Stomach (tissue), 4 donors: ENCODE measurements around the gene RETREG3.

Source experiments
- EP300 ChIP-seq: sonication (generic); formaldehyde crosslinking; IDR thresholded peaks from one replicate; pipeline ENCODE4 v1.6.1; 2017; ENCODE audit warnings: antibody characterized with exemption
- POLR2A ChIP-seq, 4 donors: fragments of 450-650 bp; IDR thresholded peaks; one replicate each; pipeline ENCODE4 v1.6.1; 2016; ENCODE audit warnings: antibody characterized with exemption in 4 of 4, control low read depth in 2 of 4, mild to moderate bottlenecking in 1 of 4, moderate library complexity in 1 of 4
- POLR2AphosphoS5 ChIP-seq, 3 donors: sonication (generic); formaldehyde crosslinking; IDR thresholded peaks; one replicate each; pipeline ENCODE4 v1.6.1; 2016; ENCODE audit warnings: antibody characterized with exemption in 3 of 3
- TF ChIP-seq, protein P1 (sequence below), 7 experiments: fragments of 450-650 bp in 4 of 7; fragments of 200-600 bp in 3 of 7; sonication (generic) in 3 of 7; IDR thresholded peaks; one replicate each; pipeline ENCODE4 v1.5.1; 2016 to 2019; ENCODE audit warnings: antibody characterized with exemption in 7 of 7, control low read depth in 2 of 7, mild to moderate bottlenecking in 1 of 7

DNA sequence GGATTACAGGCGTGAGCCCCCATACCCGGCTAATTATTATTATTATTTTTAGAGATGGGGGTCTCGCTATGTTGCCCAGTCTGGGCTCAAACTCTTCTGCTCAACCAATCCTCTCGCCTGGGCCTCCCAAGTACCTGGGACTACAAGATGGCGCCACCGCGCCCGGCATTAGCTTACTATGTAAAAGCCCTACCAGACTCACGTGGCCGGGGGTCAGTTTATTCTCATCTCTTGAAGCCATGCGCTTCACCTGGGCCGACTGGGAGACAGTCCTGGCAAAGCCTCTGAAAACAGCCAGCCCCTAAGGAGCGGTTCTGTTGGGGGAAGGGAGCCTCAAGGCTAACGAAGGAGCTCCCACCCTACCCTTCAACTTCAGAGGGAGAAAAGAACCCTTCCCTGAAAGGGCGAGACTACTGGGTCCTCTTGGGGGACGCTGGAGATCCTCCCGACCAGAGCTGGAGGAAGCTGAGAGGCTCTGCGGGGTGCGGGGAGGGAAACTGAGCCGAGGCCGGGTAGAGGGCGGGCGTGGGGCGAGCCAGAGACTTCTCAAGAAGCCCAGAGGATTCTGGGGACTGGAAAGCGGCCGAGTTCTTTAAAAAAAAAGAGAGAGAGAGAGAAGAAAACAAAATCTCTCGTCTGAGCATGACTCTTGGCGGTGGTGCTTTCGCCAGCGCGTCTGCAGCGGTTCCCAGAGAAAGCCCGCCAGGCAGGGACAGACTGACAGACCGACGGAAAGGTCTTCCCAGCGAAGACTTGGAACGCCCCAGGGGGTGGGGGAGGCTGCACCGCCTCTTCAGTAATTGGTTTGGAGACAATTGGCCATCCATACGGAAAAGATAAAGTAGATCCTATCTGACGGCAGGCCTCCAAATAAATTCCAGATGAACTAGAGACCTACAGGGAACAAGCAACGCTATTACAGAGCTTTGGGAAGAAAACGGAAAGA lies 44.3 kb upstream of the RETREG3 start:
- TF ChIP-seq POLR2A (IDR thresholded peaks at IDR 0.05) = no peak
- TF ChIP-seq POLR2AphosphoS5 (IDR thresholded peaks at IDR 0.05) = no peak
- TF ChIP-seq, protein P1, sequence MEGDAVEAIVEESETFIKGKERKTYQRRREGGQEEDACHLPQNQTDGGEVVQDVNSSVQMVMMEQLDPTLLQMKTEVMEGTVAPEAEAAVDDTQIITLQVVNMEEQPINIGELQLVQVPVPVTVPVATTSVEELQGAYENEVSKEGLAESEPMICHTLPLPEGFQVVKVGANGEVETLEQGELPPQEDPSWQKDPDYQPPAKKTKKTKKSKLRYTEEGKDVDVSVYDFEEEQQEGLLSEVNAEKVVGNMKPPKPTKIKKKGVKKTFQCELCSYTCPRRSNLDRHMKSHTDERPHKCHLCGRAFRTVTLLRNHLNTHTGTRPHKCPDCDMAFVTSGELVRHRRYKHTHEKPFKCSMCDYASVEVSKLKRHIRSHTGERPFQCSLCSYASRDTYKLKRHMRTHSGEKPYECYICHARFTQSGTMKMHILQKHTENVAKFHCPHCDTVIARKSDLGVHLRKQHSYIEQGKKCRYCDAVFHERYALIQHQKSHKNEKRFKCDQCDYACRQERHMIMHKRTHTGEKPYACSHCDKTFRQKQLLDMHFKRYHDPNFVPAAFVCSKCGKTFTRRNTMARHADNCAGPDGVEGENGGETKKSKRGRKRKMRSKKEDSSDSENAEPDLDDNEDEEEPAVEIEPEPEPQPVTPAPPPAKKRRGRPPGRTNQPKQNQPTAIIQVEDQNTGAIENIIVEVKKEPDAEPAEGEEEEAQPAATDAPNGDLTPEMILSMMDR (IDR thresholded peaks at IDR 0.05) = no peak
- TF ChIP-seq EP300 = no peak
